ENCODE measurements around the gene ZNF710.

The ZNF710 gene

GRCh38 chr15:90115783-90116182 is 114.7 kb downstream of the ZNF710 start:
- Histone ChIP-seq H3K9me3 (replicated peaks in 1 of 2; ENCODE audit: control insufficient read depth in 2 of 2, insufficient read depth in 1 of 2, low read depth in 1 of 2, low read length in 2 of 2) (peaks cover 4 to 7% of the 10 kb centered on the region in 2 donors), H3K18ac (ENCODE audit: low read length) (no peak overlapping the region), H3K4me2 (ENCODE audit: insufficient read depth, low read length, poor library complexity, severe bottlenecking) (no peak overlapping the region), H3K36me3 (replicated peaks in 1 of 2; ENCODE audit: control insufficient read depth in 2 of 2, insufficient read depth in 2 of 2, low read length in 2 of 2) (no peaks in the 10 kb centered on the region), H2BK15ac (ENCODE audit: low read length) (no peak overlapping the region), H2AFZ (ENCODE audit: low read length) (no peak overlapping the region), H2BK12ac (ENCODE audit: low read length) (no peak overlapping the region), H3K27me3 (ENCODE audit: control insufficient read depth in 3 of 3, insufficient read depth in 3 of 3, low read depth in 1 of 3, low read length in 3 of 3) (no peaks in the 10 kb centered on the region), H4K91ac (ENCODE audit: low read depth, low read length, poor library complexity) (no peak overlapping the region), H3K4ac (ENCODE audit: low read length) (no peak overlapping the region), H3K79me1 (ENCODE audit: low read depth, low read length) (no peaks in the 10 kb centered on the region), H2BK120ac (ENCODE audit: low read depth, low read length) (no peak overlapping the region), H3K4me1 (ENCODE audit: control insufficient read depth in 2 of 2, insufficient read depth in 1 of 2, low read depth in 1 of 2, low read length in 2 of 2) (no peaks in the 10 kb centered on the region), H3K9ac (ENCODE audit: low read depth, low read length, poor library complexity) (no peak overlapping the region), H3K14ac (ENCODE audit: low read length) (no peak overlapping the region), H2AK5ac (ENCODE audit: low read depth, low read length) (no peak overlapping the region), H4K8ac (ENCODE audit: low read depth, low read length) (no peak overlapping the region), H2BK5ac (ENCODE audit: low read length) (no peak overlapping the region), H3K27ac (replicated peaks; ENCODE audit: low read length) (no peak overlapping the region), H3K23ac (ENCODE audit: low read depth, low read length, poor library complexity) (no peak overlapping the region), H3K4me3 (ENCODE audit: low read length in 2 of 2) (no peak overlapping the region)
- WGBS, 2 donors (ENCODE audit: extremely low coverage in 2 of 2, insufficient read length in 2 of 2, insufficient replicate concordance in 1 of 2), result no CpG with 5 or more reads among the region's 2 CpGs
- DNase-seq (ENCODE audit: low spot score), result no peak

- DNase-seq (ENCODE audit: low spot score), result no peak
- Histone ChIP-seq H3K36me3 (replicated peaks in 1 of 2; ENCODE audit: control insufficient read depth in 2 of 2, insufficient read depth in 2 of 2, low read length in 2 of 2) (no peaks in the 10 kb centered on the region), H2AK5ac (ENCODE audit: low read depth, low read length) (no peak overlapping the region), H3K9ac (ENCODE audit: low read depth, low read length, poor library complexity) (no peak overlapping the region), H3K4me1 (ENCODE audit: control insufficient read depth in 2 of 2, insufficient read depth in 1 of 2, low read depth in 1 of 2, low read length in 2 of 2) (no peaks in the 10 kb centered on the region), H3K4ac (ENCODE audit: low read length) (no peak overlapping the region), H3K79me1 (ENCODE audit: low read depth, low read length) (no peaks in the 10 kb centered on the region), H2BK5ac (ENCODE audit: low read length) (no peak overlapping the region), H3K4me3 (ENCODE audit: low read length in 2 of 2) (no peak overlapping the region), H2BK15ac (ENCODE audit: low read length) (no peak overlapping the region), H2BK12ac (ENCODE audit: low read length) (no peak overlapping the region), H3K27me3 (ENCODE audit: control insufficient read depth in 3 of 3, insufficient read depth in 3 of 3, low read depth in 1 of 3, low read length in 3 of 3) (no peaks in the 10 kb centered on the region), H2AFZ (ENCODE audit: low read length) (no peak overlapping the region), H4K91ac (ENCODE audit: low read depth, low read length, poor library complexity) (no peak overlapping the region), H3K9me3 (replicated peaks in 1 of 2; ENCODE audit: control insufficient read depth in 2 of 2, insufficient read depth in 1 of 2, low read depth in 1 of 2, low read length in 2 of 2) (peaks cover 2 to 4% of the 10 kb centered on the region in 2 donors), H3K4me2 (ENCODE audit: insufficient read depth, low read length, poor library complexity, severe bottlenecking) (no peak overlapping the region), H4K8ac (ENCODE audit: low read depth, low read length) (no peak overlapping the region), H3K23ac (ENCODE audit: low read depth, low read length, poor library complexity) (no peak overlapping the region), H3K27ac (replicated peaks; ENCODE audit: low read length) (no peak overlapping the region), H3K14ac (ENCODE audit: low read length) (no peak overlapping the region), H3K18ac (ENCODE audit: low read length) (no peak overlapping the region), H2BK120ac (ENCODE audit: low read depth, low read length) (no peak overlapping the region)
These were observed 118.2 kb downstream of the ZNF710 start for GRCh38 chr15:90119367-90119766.

GRCh38 chr15:90121086-90121485 is 120.0 kb downstream of the ZNF710 start:
- Histone ChIP-seq H2AFZ (ENCODE audit: low read length) (no peak overlapping the region), H3K4ac (ENCODE audit: low read length) (no peak overlapping the region), H3K14ac (ENCODE audit: low read length) (no peak overlapping the region), H2BK12ac (ENCODE audit: low read length) (no peak overlapping the region), H3K4me2 (ENCODE audit: insufficient read depth, low read length, poor library complexity, severe bottlenecking) (no peak overlapping the region), H4K91ac (ENCODE audit: low read depth, low read length, poor library complexity) (no peak overlapping the region), H3K27ac (replicated peaks; ENCODE audit: low read length) (no peak overlapping the region), H2AK5ac (ENCODE audit: low read depth, low read length) (no peak overlapping the region), H4K8ac (ENCODE audit: low read depth, low read length) (no peak overlapping the region), H3K9ac (ENCODE audit: low read depth, low read length, poor library complexity) (no peak overlapping the region), H3K4me3 (ENCODE audit: low read length in 2 of 2) (no peak overlapping the region), H3K4me1 (ENCODE audit: control insufficient read depth in 2 of 2, insufficient read depth in 1 of 2, low read depth in 1 of 2, low read length in 2 of 2) (no peaks in the 10 kb centered on the region), H3K36me3 (replicated peaks in 1 of 2; ENCODE audit: control insufficient read depth in 2 of 2, insufficient read depth in 2 of 2, low read length in 2 of 2) (no peaks in the 10 kb centered on the region), H2BK120ac (ENCODE audit: low read depth, low read length) (no peak overlapping the region), H3K23ac (ENCODE audit: low read depth, low read length, poor library complexity) (no peak overlapping the region), H3K27me3 (ENCODE audit: control insufficient read depth in 3 of 3, insufficient read depth in 3 of 3, low read depth in 1 of 3, low read length in 3 of 3) (no peaks in the 10 kb centered on the region), H3K9me3 (replicated peaks in 1 of 2; ENCODE audit: control insufficient read depth in 2 of 2, insufficient read depth in 1 of 2, low read depth in 1 of 2, low read length in 2 of 2) (no peaks in the 10 kb centered on the region), H2BK15ac (ENCODE audit: low read length) (no peak overlapping the region), H3K18ac (ENCODE audit: low read length) (no peak overlapping the region), H3K79me1 (ENCODE audit: low read depth, low read length) (no peaks in the 10 kb centered on the region), H2BK5ac (ENCODE audit: low read length) (no peak overlapping the region)
- no CpG with 5 or more reads among the region's 6 CpGs for WGBS, 2 donors (ENCODE audit: extremely low coverage in 2 of 2, insufficient read length in 2 of 2, insufficient replicate concordance in 1 of 2)
- no peak for DNase-seq (ENCODE audit: low spot score)

GRCh38 chr15:90124507-90124906 is 123.4 kb downstream of the ZNF710 start:
- H3K36me3 ChIP-seq (replicated peaks in 1 of 2; ENCODE audit: control insufficient read depth in 2 of 2, insufficient read depth in 2 of 2, low read length in 2 of 2), result no peaks in the 10 kb centered on the region
- no peak overlapping the region for H2BK5ac ChIP-seq (ENCODE audit: low read length)
- DNase-seq (ENCODE audit: low spot score), result no peak
- no peak overlapping the region for H4K91ac ChIP-seq (ENCODE audit: low read depth, low read length, poor library complexity)
- H3K23ac ChIP-seq (ENCODE audit: low read depth, low read length, poor library complexity), result no peak overlapping the region
- H3K14ac ChIP-seq (ENCODE audit: low read length), result no peak overlapping the region
- no peak overlapping the region for H4K8ac ChIP-seq (ENCODE audit: low read depth, low read length)
- no peaks in the 10 kb centered on the region for H3K9me3 ChIP-seq (replicated peaks in 1 of 2; ENCODE audit: control insufficient read depth in 2 of 2, insufficient read depth in 1 of 2, low read depth in 1 of 2, low read length in 2 of 2)
- H3K4me1 ChIP-seq (ENCODE audit: control insufficient read depth in 2 of 2, insufficient read depth in 1 of 2, low read depth in 1 of 2, low read length in 2 of 2), result peaks cover 3 to 6% of the 10 kb centered on the region in 2 donors
- H3K79me1 ChIP-seq (ENCODE audit: low read depth, low read length), result no peaks in the 10 kb centered on the region
- H3K9ac ChIP-seq (ENCODE audit: low read depth, low read length, poor library complexity), result no peak overlapping the region
- no peak overlapping the region for H2BK12ac ChIP-seq (ENCODE audit: low read length)
- no peak overlapping the region for H2AFZ ChIP-seq (ENCODE audit: low read length)
- H3K27ac ChIP-seq (replicated peaks; ENCODE audit: low read length), result no peak overlapping the region
- no peak overlapping the region for H2AK5ac ChIP-seq (ENCODE audit: low read depth, low read length)
- H3K4me2 ChIP-seq (ENCODE audit: insufficient read depth, low read length, poor library complexity, severe bottlenecking), result no peak overlapping the region
- no peak overlapping the region for H2BK15ac ChIP-seq (ENCODE audit: low read length)
- no peak overlapping the region for H2BK120ac ChIP-seq (ENCODE audit: low read depth, low read length)
- peaks cover 0 to 4% (median 0%) of the 10 kb centered on the region in 3 experiments for H3K27me3 ChIP-seq (ENCODE audit: control insufficient read depth in 3 of 3, insufficient read depth in 3 of 3, low read depth in 1 of 3, low read length in 3 of 3)
- no peak overlapping the region for H3K4me3 ChIP-seq (ENCODE audit: low read length in 2 of 2)
- no peak overlapping the region for H3K18ac ChIP-seq (ENCODE audit: low read length)
- no peak overlapping the region for H3K4ac ChIP-seq (ENCODE audit: low read length)

Data from neuronal stem cell (in vitro differentiated cells).